Ovary (tissue), 9 donors: Measurements from ENCODE around the gene SLC4A2. TPM values are rescaled to one million over a fixed set of nuclear protein-coding genes. Genes with fewer than 3 reads are reported as not detected.

Experiments used
- DNase-seq, 5 donors: peaks; one replicate each; pipeline ENCODE4 v3.0.0-alpha.2; 2019 to 2020
- H3K27ac ChIP-seq, 2 donors: fragments of 200-600 bp; one replicate each; pipeline versions ENCODE4 v1.5.1 to v1.8.0; 2019 to 2022
- H3K27me3 ChIP-seq: fragments of 200-600 bp; one replicate; pipeline ENCODE4 v1.8.0; 2022
- H3K36me3 ChIP-seq: fragments of 200-600 bp; sonication (generic); one replicate; pipeline ENCODE4 v1.5.1; 2019
- H3K4me1 ChIP-seq: one replicate; pipeline ENCODE4 v1.8.1; 2013; ENCODE audit warnings: mild to moderate bottlenecking, moderate library complexity; ENCODE audit not compliant: insufficient read depth
- H3K4me3 ChIP-seq: fragments of 200-600 bp; sonication (generic); one replicate; pipeline ENCODE4 v1.5.1; 2017
- H3K9me3 ChIP-seq, 2 donors: fragments of 200-600 bp in 1 of 2; sonication (generic) in 1 of 2; one replicate each; pipeline versions ENCODE4 v1.5.1 to v1.8.1; 2013 to 2019; ENCODE audit warnings: mild to moderate bottlenecking in 1 of 2, moderate library complexity in 1 of 2
- EP300 ChIP-seq: sonication (generic); formaldehyde crosslinking; IDR thresholded peaks from one replicate; pipeline ENCODE4 v1.6.1; 2017; ENCODE audit warnings: antibody characterized with exemption
- POLR2A ChIP-seq: fragments of 450-650 bp; IDR thresholded peaks from one replicate; pipeline ENCODE4 v1.6.1; 2017; ENCODE audit warnings: antibody characterized with exemption, mild to moderate bottlenecking, moderate library complexity
- WGBS, 3 donors: extraction: QIAGEN DNeasy Blood & Tissue Kit in 1 of 3; methylation state at CpG; one replicate each; pipeline versions ENCODE4 v1.1.5 to v1.1.7; 2013 to 2017; 5-methylcytosine and 5-hydroxymethylcytosine counted together
- intact Hi-C, 4 donors: fragments of 100-400 bp; cut with DNase I; formaldehyde crosslinking; loops; one replicate each; pipeline versions ENCODE4 v1.11.0 to v1.15.1; 2022 to 2023
- polyA plus RNA-seq, 2 donors: library from polyadenylated mRNA; stranded (reverse); fragments of 200-250 nt in 1 of 2; fragments of 350-450 nt in 1 of 2; fragmentation: Illumina TruSeq in 1 of 2; extraction: RNeasy Lipid Tissue Mini Kit (QIAGEN cat#74804) in 1 of 2; gene quantifications; one replicate each; pipeline ENCODE4 v1.2.3, GENCODE V29; 2013 to 2014
- total RNA-seq, 7 donors: library from RNA; depleted of rRNA in 2 of 7; stranded (reverse); fragments of >200 nt in 2 of 7; fragmentation: NEBNext Ultra II Directional in 3 of 7; extraction: Animal tissue kit (Norgen Biotek cat#: 25700) in 3 of 7; gene quantifications; one replicate each; pipeline versions ENCODE4 v1.1.0 to v1.2.4, GENCODE V29; 2016 to 2023
- TF ChIP-seq, protein P1 (sequence below), 3 donors: fragments of 450-650 bp in 2 of 3; fragments of 200-600 bp in 1 of 3; IDR thresholded peaks; one replicate each; pipeline versions ENCODE4 v1.5.1 to v1.8.0; 2016 to 2022; ENCODE audit warnings: antibody characterized with exemption in 3 of 3, mild to moderate bottlenecking in 1 of 3
- donor health status: DM: no; HTN: no; CAD: no; lungs with moderate emphysema.
- donor health status: DM: no; HTN: no; CAD: no.
- donor health status: Bipolar disorder and iron deficiency.
- donor health status: DM: yes; HTN: yes; CAD: no.
- donor health status: DM: no; HTN: no; CAD: no.
- donor health status: DM: yes; HTN: yes; CAD: no.

The SLC4A2 gene
- total and polyA plus RNA-seq, 9 donors: 10.5 to 127 (median 94.3) TPM

DNA sequence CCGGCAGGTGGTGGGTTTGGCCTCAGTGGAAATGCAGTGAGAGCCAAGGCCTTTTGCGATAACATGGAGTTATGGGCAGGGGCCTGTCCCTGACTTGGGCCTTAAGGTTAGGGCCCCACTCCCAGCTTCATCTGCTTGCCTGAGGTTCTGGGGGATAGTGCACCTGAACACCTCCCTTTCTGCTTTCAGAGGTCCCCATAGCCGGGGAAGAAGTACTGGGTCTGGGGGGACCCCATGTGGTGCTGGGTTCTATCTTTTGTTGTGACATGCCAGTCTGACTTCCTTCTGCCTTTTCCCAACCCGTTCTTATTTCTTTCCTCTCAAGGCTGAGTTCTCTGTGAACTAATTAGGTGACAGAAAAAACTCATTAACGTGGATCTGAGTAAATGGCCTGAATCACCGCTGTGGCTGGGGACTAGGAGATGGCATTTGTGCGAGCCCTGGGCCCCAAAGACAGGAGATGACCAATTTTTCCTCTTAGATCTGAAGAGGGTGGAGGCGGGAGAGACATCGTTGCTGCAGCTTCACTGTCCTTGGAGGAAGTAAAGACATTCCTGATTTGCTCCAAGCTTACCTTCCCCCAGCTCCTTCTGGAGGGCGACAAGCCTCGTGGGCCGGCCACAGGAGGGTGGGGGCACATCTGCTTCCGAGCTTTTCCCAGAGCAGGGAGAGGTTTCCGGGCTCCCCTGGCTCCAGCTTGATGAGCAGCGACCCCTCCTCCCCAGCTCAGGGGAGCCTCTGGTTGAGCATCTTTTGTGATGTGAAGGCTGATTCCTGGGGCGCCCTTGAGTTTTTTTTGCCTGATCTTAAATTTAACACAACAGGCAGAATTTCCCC lies 28.8 kb downstream of the SLC4A2 start:
- Histone ChIP-seq H3K27ac (peak overlapping the region; percentile 77 to 86), H3K27me3 (no peaks in the 10 kb centered on the region), H3K9me3 (no peaks in the 10 kb centered on the region), H3K36me3 (no peaks in the 10 kb centered on the region), H3K4me1 (peaks cover 25% of the 10 kb centered on the region), H3K4me3 (peak overlapping the region; percentile 70)
- intact Hi-C loops: no loop called here
- TF ChIP-seq EP300: no peak
- TF ChIP-seq, protein P1, sequence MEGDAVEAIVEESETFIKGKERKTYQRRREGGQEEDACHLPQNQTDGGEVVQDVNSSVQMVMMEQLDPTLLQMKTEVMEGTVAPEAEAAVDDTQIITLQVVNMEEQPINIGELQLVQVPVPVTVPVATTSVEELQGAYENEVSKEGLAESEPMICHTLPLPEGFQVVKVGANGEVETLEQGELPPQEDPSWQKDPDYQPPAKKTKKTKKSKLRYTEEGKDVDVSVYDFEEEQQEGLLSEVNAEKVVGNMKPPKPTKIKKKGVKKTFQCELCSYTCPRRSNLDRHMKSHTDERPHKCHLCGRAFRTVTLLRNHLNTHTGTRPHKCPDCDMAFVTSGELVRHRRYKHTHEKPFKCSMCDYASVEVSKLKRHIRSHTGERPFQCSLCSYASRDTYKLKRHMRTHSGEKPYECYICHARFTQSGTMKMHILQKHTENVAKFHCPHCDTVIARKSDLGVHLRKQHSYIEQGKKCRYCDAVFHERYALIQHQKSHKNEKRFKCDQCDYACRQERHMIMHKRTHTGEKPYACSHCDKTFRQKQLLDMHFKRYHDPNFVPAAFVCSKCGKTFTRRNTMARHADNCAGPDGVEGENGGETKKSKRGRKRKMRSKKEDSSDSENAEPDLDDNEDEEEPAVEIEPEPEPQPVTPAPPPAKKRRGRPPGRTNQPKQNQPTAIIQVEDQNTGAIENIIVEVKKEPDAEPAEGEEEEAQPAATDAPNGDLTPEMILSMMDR (IDR thresholded peaks at IDR 0.05): no peak
- no peak for TF ChIP-seq POLR2A
- WGBS, 3 donors: 16 to 37% (median 27%) methylated on average over 16 of the region's 16 CpGs
- DNase-seq: peak in 3 of 5 donors; percentile 19 to 43 (median 43)

DNA sequence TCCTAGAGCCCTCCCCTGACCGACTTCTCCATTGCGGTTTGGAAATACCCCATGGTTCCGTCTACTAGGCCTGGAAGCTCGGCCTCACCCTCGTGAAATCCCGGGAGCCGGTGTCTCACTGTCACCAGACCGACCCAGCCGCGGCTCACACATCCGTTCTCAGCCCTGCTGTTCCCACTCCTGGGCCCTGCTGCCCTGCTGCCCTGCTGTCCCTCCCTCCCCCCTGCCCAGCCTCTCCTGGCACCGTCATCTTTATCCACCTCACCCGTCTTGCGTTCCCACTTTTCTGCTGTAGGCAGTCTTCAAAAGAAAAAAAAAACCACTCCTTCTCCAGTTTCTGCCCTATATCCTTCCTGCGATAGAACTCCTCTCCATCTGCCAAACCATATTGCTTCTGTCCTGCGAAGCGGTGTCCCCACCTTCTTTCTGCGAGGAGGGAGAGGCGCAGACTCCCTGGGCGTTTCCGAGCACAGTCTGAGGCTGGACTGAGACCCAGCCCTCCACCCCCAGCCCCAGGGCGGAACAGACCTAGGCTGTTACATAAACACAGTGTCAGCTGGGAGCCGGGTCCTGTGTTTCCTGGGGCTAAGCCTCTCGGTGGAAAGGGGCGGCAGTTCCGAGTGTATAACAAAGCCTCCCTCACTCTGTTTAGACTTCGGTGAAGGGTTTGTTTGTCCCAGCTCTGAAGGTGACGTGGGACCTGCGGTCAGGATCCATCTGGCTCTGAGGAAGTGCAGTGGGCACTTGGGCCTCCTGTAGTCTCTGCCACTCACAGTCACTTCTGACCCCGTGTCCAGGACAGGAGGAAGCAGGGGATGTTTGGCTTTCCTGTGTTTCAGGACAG lies 29.7 kb downstream of the SLC4A2 start:
- 8 to 16% (median 11%) methylated on average over 30 of the region's 30 CpGs for WGBS, 3 donors
- TF ChIP-seq EP300: no peak
- intact Hi-C loops: no loop called here
- Histone ChIP-seq H3K4me1 (peaks cover 22% of the 10 kb centered on the region), H3K27me3 (no peaks in the 10 kb centered on the region), H3K36me3 (no peaks in the 10 kb centered on the region), H3K4me3 (peak overlapping the region; percentile 70), H3K9me3 (no peaks in the 10 kb centered on the region), H3K27ac (peak overlapping the region; percentile 64 to 77)
- DNase-seq: peak; percentile 60 to 78 (median 69)

DNA sequence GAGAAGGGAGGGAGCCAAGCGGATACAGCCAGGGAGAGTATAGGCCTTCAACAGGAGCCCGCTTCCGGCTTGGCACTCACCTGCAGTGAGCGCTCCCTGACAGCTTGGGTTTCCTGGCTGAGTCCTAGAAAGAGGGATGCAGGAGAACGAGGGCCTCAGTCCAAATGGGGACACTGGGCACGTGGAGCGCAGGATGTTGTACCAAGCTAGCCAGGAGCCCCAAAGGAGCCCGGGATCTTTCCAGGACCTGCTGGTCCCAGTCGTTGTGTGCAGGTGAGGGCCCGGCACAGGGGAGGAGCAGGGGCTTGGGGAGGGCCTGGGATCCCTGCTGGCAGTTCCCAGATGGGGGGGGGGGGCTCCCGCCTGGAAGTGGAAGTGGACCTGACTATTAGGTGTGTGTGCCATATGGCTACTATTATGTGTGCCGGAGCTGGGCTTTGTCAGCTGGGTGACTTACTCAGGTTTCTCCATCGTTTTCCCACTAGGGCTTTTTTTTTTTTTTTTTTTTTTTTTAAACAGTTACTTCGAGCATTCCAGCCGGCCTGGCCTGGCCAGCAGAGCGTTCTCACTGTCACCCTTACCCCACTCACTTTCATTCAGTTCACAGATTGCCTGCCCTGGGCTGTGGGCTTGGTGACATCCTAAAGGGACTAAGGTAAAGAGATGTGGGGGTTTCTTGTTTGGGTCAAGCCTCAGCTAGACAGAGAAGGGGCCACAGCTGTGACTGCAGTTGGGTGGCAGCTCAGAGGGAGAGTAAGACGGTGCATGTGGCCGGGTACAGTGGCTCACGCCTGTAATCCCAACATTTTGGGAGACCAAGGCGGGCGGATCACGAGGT lies 30.7 kb downstream of the SLC4A2 start:
- intact Hi-C loops: no loop called here

DNA sequence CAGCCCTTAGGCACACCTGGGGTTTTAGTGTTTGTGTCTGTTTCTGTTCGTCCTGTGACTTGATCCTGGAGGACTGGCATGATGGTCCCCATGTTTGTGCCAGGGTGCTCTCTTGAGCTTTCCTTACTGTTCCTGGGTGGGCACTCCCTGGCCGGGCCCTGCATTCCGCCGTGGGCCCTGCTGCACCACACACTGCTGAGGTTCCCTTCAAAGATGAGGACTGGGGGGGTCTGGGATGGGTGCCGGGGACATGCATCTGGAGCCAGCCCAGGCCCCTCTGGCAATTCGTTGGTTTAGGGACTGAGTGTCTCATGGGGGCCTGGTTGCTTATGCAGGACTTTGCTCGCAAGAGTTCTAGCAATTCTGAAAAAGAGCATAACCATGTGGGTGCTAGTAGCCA lies 31.6 kb downstream of the SLC4A2 start:
- WGBS, 3 donors: 83 to 88% (median 85%) methylated on average over 7 of the region's 7 CpGs
- H3K27ac ChIP-seq: no peak overlapping the region
- H3K4me3 ChIP-seq: no peak overlapping the region
- peak in 1 of 5 donors; percentile 23 for DNase-seq
- intact Hi-C loops: no loop called here
- no peak for TF ChIP-seq EP300
- TF ChIP-seq, protein P1 (IDR thresholded peaks at IDR 0.05): no peak
- no peaks in the 10 kb centered on the region for H3K36me3 ChIP-seq
- H3K9me3 ChIP-seq: no peaks in the 10 kb centered on the region
- peaks cover 22% of the 10 kb centered on the region for H3K4me1 ChIP-seq
- no peaks in the 10 kb centered on the region for H3K27me3 ChIP-seq

More for the DNA sequence above, 30.7 kb downstream of the SLC4A2 start:
- Histone ChIP-seq H3K27me3 (no peaks in the 10 kb centered on the region), H3K9me3 (no peaks in the 10 kb centered on the region), H3K27ac (peak overlapping the region; percentile 64 to 77), H3K36me3 (no peaks in the 10 kb centered on the region), H3K4me1 (peaks cover 22% of the 10 kb centered on the region), H3K4me3 (no peak overlapping the region)
- TF ChIP-seq POLR2A (no peak), EP300 (no peak)
- TF ChIP-seq, protein P1 (IDR thresholded peaks at IDR 0.05): no peak
- 65 to 74% (median 70%) methylated on average over 22 of the region's 22 CpGs for WGBS, 3 donors
- DNase-seq: peak in 3 of 5 donors; percentile 30 to 41 (median 37)
